SU-DHL-6 (cell line): Measurements from ENCODE around the gene SLC39A9.

Experiments used
- H2AFZ ChIP-seq: fragments of 200-600 bp; sonication (generic); 2 replicates; pipeline ENCODE4 v1.6.1; 2014; ENCODE audit warnings: low read depth, mild to moderate bottlenecking, moderate library complexity, mixed read lengths, antibody characterized with exemption, low read length; ENCODE audit not compliant: severe bottlenecking
- H3F3A ChIP-seq: fragments of 200-600 bp; shearing (Covaris generic); 2 replicates; pipeline ENCODE4 v1.6.0; 2016; ENCODE audit warnings: antibody characterized with exemption, mild to moderate bottlenecking; ENCODE audit not compliant: insufficient read depth
- H3K27ac ChIP-seq: fragments of 200-600 bp; sonication (generic); 2 replicates; pipeline ENCODE4 v1.5.1; 2016; ENCODE audit warnings: low read depth, mild to moderate bottlenecking, low read length, moderate library complexity, mixed read lengths
- H3K27me3 ChIP-seq: fragments of 200-600 bp; sonication (generic), shearing (Covaris generic); 2 replicates; pipeline ENCODE4 v1.6.0; 2014; ENCODE audit warnings: mild to moderate bottlenecking, low read length
- H3K36me3 ChIP-seq: fragments of 200-600 bp; sonication (generic); 2 replicates; pipeline ENCODE4 v1.6.1; 2014; ENCODE audit warnings: mild to moderate bottlenecking, low read length, mixed read lengths
- H3K4me2 ChIP-seq: fragments of 300-600, 200-600 bp; shearing (Covaris generic), sonication (generic); 2 replicates; pipeline ENCODE4 v1.6.0; 2014; ENCODE audit warnings: low read length, low read depth, mild to moderate bottlenecking; ENCODE audit not compliant: poor library complexity, severe bottlenecking
- H3K4me3 ChIP-seq: fragments of 200-600 bp; sonication (generic); 2 replicates; pipeline ENCODE4 v1.5.1; 2014; ENCODE audit warnings: antibody characterized with exemption, low read length, mild to moderate bottlenecking, mixed read lengths; ENCODE audit not compliant: insufficient read depth, poor library complexity, severe bottlenecking
- H3K79me2 ChIP-seq: fragments of 200-600 bp; sonication (generic); 2 replicates; pipeline ENCODE4 v1.6.1; 2014; ENCODE audit warnings: mild to moderate bottlenecking, low read length, moderate library complexity; ENCODE audit not compliant: insufficient read depth
- H3K9ac ChIP-seq: fragments of 200-600 bp; sonication (generic); 2 replicates; pipeline ENCODE4 v1.7.0; 2014; ENCODE audit warnings: mild to moderate bottlenecking, low read length
- H3K9me2 ChIP-seq: fragments of 200-600 bp; sonication (generic); replicated peaks from 2 replicates; pipeline ENCODE4 v1.6.1; 2014; ENCODE audit warnings: low read length; ENCODE audit not compliant: insufficient read depth
- H3K9me3 ChIP-seq: fragments of 200-600 bp; sonication (generic); 2 replicates; pipeline ENCODE4 v1.6.1; 2014; ENCODE audit warnings: low read length, mixed read lengths; ENCODE audit not compliant: insufficient read depth
- H4K20me1 ChIP-seq: fragments of 200-600 bp; sonication (generic); 2 replicates; pipeline ENCODE4 v1.6.1; 2014; ENCODE audit warnings: low read depth, mild to moderate bottlenecking, antibody characterized with exemption, low read length, moderate library complexity, mixed read lengths
- EZH2phosphoT487 ChIP-seq: fragments of 200-600 bp; sonication (generic), shearing (Covaris generic); conservative IDR thresholded peaks from 2 replicates; pipeline ENCODE4 v1.6.1; 2018; ENCODE audit warnings: mild to moderate bottlenecking, antibody characterized with exemption, low read length, moderate library complexity, mixed read lengths
- TF ChIP-seq, protein P1 (sequence below): fragments of 200-600 bp; sonication (generic); IDR thresholded peaks from one replicate; pipeline ENCODE4 v1.5.1; 2017; ENCODE audit warnings: antibody characterized with exemption, mild to moderate bottlenecking, low read length, moderate library complexity; ENCODE audit not compliant: insufficient read depth, poor library complexity, severe bottlenecking

SLC39A9 gene

DNA sequence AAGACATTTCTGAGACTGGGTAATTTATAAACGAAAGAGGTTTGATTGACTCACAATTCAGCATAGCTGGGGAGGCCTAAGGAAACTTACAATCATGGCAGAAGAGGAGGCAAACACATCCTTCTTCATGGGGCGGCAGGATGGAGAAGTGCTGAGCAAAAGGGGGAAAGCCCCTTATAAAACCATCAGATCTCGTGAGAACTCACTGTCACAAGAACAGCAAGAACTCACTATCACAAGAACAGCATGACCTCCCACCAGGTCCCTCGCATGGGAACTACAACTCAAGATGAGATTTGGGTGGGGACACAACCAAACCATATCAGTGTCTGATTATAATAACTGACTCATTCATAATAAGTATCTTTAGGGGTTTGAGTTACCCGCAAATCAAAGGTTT is 6.4 kb downstream of the SLC39A9 start:
- TF ChIP-seq, protein P1, sequence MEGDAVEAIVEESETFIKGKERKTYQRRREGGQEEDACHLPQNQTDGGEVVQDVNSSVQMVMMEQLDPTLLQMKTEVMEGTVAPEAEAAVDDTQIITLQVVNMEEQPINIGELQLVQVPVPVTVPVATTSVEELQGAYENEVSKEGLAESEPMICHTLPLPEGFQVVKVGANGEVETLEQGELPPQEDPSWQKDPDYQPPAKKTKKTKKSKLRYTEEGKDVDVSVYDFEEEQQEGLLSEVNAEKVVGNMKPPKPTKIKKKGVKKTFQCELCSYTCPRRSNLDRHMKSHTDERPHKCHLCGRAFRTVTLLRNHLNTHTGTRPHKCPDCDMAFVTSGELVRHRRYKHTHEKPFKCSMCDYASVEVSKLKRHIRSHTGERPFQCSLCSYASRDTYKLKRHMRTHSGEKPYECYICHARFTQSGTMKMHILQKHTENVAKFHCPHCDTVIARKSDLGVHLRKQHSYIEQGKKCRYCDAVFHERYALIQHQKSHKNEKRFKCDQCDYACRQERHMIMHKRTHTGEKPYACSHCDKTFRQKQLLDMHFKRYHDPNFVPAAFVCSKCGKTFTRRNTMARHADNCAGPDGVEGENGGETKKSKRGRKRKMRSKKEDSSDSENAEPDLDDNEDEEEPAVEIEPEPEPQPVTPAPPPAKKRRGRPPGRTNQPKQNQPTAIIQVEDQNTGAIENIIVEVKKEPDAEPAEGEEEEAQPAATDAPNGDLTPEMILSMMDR = no peak
- no peak for TF ChIP-seq EZH2phosphoT487
- Histone ChIP-seq H4K20me1 (peaks cover 9% of the 10 kb centered on the region; the same call in 1 of the 2 replicates), H3K79me2 (peaks cover 97% of the 10 kb centered on the region)

GRCh38 chr14:69405762-69406161 is 7.3 kb downstream of the SLC39A9 start:
- Histone ChIP-seq H3K27ac (no peak overlapping the region), H3K27me3 (no peaks in the 10 kb centered on the region), H3K36me3 (no peaks in the 10 kb centered on the region; the same call in 1 of the 2 replicates), H4K20me1 (peaks cover 9% of the 10 kb centered on the region; the same call in 1 of the 2 replicates), H3F3A (peaks cover 6% of the 10 kb centered on the region; the same call in 1 of the 2 replicates), H3K9me2 (no peaks in the 10 kb centered on the region), H3K79me2 (peaks cover 97% of the 10 kb centered on the region), H2AFZ (no peak overlapping the region), H3K9me3 (no peaks in the 10 kb centered on the region), H3K9ac (no peak overlapping the region), H3K4me2 (no peak overlapping the region), H3K4me3 (no peak overlapping the region)
- no peak for TF ChIP-seq EZH2phosphoT487
- TF ChIP-seq, protein P1 = no peak

More for the DNA sequence above, 6.4 kb downstream of the SLC39A9 start:
- no peak overlapping the region for H3K4me3 ChIP-seq
- H3K27ac ChIP-seq = no peak overlapping the region
- H3K4me2 ChIP-seq = no peak overlapping the region
- no peaks in the 10 kb centered on the region for H3K9me3 ChIP-seq
- H3K27me3 ChIP-seq = no peaks in the 10 kb centered on the region
- H2AFZ ChIP-seq = no peak overlapping the region
- H3F3A ChIP-seq = peaks cover 6% of the 10 kb centered on the region; the same call in 1 of the 2 replicates
- no peaks in the 10 kb centered on the region; the same call in 1 of the 2 replicates for H3K36me3 ChIP-seq
- H3K9me2 ChIP-seq = no peaks in the 10 kb centered on the region
- no peak overlapping the region for H3K9ac ChIP-seq

- Histone ChIP-seq H3K36me3 (no peaks in the 10 kb centered on the region), H3K9me3 (no peaks in the 10 kb centered on the region), H3K79me2 (peaks cover 93% of the 10 kb centered on the region), H3K9me2 (no peaks in the 10 kb centered on the region), H3K4me2 (no peak overlapping the region), H3K4me3 (no peak overlapping the region), H3K9ac (no peak overlapping the region), H3F3A (peaks cover 7% of the 10 kb centered on the region; the same call in 1 of the 2 replicates), H4K20me1 (no peaks in the 10 kb centered on the region), H2AFZ (no peak overlapping the region), H3K27ac (no peak overlapping the region), H3K27me3 (no peaks in the 10 kb centered on the region)
- TF ChIP-seq EZH2phosphoT487 = no peak
- TF ChIP-seq, protein P1 = no peak
Measured at GRCh38 chr14:69408331-69408960, 10.0 kb downstream of the SLC39A9 start.
